HFF-Myc (cell line): ENCODE results near the gene MAN1A2.

Experiments used
- DNase-seq: peaks from one replicate; pipeline ENCODE4 v3.0.0-alpha.2; 2011; ENCODE audit warnings: low read depth; ENCODE audit errors: extremely low read depth
- H3K4me3 ChIP-seq: replicated peaks from 2 replicates; pipeline ENCODE4 v1.5.1; 2011; ENCODE audit warnings: low read depth, mild to moderate bottlenecking, control low read depth, low read length
- TF ChIP-seq, protein P1 (sequence below): IDR thresholded peaks from 2 replicates; pipeline ENCODE4 v1.5.1; 2012; ENCODE audit warnings: mild to moderate bottlenecking, low read depth, low read length, control low read depth; ENCODE audit errors: missing control alignments

The MAN1A2 gene

DNA sequence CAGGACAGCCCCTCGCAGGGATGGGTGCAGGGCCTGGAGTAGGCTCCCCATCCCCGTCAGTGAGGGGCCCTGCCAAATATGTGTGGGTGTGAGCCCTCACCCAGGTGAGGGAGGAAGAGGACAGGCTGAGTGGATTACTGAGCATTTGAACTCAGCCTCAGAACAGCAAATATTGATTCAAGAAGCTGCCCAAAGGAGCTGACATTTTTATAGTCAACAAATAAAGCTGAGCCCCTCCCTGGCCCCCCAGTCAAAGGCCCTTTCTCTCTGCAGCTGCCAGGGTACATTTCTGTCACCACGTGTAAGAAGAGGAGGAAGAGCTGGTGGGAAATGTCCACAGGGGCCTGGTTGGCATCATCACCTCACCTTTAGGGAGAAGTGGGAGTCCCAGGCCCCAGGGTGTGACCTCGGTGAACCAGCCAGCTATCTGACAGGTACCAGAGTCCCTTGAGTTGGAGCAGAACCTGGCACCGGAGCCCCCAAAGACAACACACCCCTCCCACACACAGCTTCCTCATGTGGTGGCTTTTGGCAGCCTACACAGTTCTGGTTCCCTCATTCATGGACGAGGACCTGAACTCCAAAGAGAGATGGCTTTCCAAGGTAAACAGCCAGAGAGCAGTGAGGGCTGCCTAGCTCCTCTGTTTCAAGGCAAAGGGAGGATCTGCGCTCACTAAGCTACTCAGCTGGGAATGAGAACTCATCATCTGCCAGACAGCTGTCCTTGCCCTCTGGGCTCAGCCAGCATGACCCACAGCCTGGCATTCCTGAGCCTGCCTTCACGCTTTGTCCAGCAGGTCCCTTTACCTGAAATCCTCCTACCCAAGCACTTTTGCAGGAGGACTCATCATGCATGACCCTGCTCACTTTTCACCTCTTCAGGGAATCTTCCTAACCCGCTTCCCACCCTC, 195.6 kb downstream of the MAN1A2 start:
- H3K4me3 ChIP-seq: no peak overlapping the region
- DNase-seq: no peak
- TF ChIP-seq, protein P1, sequence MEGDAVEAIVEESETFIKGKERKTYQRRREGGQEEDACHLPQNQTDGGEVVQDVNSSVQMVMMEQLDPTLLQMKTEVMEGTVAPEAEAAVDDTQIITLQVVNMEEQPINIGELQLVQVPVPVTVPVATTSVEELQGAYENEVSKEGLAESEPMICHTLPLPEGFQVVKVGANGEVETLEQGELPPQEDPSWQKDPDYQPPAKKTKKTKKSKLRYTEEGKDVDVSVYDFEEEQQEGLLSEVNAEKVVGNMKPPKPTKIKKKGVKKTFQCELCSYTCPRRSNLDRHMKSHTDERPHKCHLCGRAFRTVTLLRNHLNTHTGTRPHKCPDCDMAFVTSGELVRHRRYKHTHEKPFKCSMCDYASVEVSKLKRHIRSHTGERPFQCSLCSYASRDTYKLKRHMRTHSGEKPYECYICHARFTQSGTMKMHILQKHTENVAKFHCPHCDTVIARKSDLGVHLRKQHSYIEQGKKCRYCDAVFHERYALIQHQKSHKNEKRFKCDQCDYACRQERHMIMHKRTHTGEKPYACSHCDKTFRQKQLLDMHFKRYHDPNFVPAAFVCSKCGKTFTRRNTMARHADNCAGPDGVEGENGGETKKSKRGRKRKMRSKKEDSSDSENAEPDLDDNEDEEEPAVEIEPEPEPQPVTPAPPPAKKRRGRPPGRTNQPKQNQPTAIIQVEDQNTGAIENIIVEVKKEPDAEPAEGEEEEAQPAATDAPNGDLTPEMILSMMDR: no peak

DNA sequence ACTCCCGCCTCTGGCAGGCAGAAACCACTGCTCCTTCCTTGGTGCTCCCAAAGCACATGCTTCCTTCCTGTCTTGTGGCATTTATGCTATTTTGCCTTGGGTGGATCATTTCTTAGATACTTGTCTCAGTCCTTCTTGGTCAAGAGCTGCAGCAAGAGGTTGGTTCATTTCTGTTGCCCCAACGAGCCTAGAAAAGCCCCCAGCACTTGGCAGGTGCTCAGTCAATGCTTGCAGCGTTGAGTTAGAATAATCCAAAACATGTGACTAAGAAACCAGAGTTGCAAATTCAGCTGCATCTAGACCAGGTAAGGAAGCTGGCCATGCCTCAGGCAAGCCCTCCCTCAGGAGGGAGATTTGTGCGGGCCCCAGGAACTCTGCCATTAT, 196.2 kb downstream of the MAN1A2 start:
- no peak for DNase-seq
- TF ChIP-seq, protein P1: no peak
- H3K4me3 ChIP-seq: no peak overlapping the region

DNA sequence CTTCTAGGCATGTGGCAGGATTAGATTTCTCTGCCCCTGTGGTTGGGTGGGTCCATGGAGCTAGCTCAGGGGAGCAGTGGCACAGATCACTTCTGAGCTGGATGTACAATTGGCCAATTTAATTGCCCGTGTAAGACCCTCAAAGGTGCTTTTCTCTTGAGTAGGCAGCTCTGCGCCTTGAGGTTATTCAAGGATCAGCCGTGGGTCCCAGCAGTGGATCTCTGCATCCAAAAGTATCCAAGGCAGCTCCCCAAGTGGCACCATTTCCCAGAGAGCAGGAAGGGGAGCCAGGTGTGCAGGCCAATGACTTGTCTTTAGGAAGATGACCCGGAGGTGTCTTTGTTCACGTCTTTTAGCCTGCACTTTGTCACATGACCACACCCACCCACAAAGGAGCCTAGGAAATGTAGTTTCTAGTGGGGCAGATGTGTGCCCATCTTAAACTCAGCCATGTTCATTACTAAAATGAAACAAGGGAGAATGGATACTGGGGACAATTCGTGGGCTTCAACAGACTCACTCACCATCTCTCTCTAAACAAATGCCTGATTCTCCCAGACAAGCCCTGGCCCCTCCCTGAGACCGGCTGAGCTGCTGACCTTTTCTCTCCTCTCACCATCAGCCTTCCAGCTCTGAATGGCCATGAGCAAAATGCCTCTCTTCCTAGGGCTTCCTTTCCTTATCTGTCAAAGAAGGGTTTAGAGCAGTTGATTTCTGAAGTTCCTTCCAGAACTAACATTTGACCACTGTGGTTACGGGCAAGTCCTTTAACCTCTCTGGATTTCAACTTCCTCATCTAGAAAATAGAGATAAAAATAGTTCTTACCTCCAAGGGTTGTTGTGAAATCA, 197.2 kb downstream of the MAN1A2 start:
- DNase-seq: no peak
- no peak overlapping the region for H3K4me3 ChIP-seq
- TF ChIP-seq, protein P1: no peak

DNA sequence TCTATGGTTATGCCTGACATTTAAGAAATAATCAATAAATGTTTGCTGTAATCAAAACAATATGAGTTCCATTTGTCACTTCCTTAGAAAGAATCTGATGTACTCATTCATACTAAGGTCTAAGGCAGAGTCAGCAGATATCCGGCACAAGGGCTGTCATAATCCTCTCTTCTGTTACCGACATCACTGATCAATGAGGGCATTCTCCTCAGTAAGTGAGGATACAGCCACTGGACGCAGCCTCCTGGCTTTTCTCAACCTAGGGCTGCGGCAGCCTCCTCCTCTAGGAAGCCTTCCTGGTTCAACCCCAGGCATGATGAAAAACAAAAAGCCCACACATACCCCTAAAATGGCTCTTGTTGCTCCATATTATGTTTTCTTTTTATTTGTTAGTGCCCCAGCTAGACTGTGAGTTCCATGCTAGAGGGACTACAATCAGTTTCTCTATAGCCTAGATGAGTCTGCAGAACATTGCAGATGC, 197.9 kb downstream of the MAN1A2 start:
- TF ChIP-seq, protein P1: no peak
- H3K4me3 ChIP-seq: no peak overlapping the region
- DNase-seq: no peak

DNA sequence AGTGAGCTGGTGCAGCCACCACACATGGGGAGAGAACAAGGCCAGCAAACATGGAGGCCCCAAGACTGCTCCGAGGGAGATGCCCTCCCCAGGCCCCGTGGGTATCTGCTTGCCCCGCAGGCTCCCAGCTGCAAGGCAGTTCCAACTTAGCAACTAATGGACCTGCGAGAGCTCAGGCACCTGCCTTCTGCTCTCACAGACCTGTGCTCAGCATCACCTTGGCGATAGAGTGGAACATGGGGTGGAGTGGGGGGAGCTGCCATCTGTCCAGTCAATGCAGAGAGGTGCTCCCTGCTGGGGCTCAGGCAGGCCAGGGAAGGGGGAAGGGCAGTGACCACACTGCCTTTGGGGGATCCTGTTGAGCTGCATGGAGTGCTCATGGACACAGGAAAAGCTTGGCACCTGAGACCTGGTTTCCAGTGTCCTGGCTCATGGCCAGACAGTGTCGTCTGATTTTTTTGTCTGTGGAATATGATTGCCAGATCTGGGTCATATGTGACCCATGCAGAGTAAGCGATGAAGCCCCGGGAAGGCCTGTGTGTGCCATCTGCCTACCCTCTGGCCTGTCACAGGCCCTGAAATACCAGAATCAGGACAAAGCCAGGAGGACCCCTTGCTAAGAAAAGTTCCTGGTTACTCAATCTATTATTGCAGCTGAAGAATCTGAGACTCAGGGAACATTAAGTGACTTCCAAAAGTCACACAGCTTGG, 198.7 kb downstream of the MAN1A2 start:
- TF ChIP-seq, protein P1: no peak
- DNase-seq: no peak
- H3K4me3 ChIP-seq: no peak overlapping the region

DNA sequence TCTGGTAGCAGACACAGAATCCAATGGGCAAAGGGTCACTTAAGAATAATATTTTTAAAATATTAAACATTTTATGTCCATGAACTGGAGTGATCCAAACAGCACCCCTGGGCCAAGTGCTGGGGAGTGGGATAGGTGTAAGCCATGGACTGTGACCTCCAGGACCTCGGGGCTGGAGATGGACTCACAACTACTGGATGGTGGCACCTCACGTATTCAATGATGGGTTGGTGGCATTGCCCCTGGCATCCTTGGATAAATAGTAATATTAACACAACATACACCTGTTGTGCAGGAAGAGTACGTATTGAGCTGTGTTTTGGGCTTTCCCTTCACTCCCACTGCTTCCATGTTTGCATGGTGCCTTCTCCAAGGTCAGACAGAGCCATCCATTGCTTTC, 199.3 kb downstream of the MAN1A2 start:
- TF ChIP-seq, protein P1: no peak
- no peak overlapping the region for H3K4me3 ChIP-seq
- no peak for DNase-seq
